ENCODE results near the gene LYVE1. TPM values are rescaled to one million over a fixed set of nuclear protein-coding genes. Genes with fewer than 3 reads are reported as not detected.

The LYVE1 gene
- total RNA-seq, 1 experiment from 2014 or later = not detected

DNA sequence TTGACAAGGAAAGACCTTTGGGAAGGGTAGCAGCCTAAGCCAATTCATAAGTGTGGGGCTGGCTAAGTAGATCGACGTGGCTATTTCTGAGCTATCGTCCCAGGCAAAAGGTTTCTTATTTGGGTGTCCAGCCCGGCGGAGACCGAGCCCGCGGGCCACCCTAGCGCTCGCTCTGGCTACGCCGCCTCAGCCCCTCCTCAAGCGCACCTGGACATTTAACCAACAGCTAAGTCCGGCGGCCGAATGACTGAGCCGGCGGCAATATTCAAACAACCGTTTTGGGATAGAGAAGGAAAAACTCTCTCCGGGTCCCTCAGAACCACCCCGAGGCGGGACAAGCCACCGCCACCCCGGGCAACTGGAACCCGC, 27.9 kb downstream of the LYVE1 start:
- Histone ChIP-seq H2AFZ (peak overlapping the region; percentile 85), H4K20me1 (ENCODE audit: insufficient read depth) (no peaks in the 10 kb centered on the region), H3F3A (ENCODE audit: insufficient read depth, low read depth) (no peaks in the 10 kb centered on the region), H3K4me2 (peak overlapping the region; percentile 90), H3K4me3 (peak overlapping the region; percentile 89), H3K79me2 (ENCODE audit: low read depth) (peaks cover 29% of the 10 kb centered on the region), H3K9me3 (ENCODE audit: insufficient read depth, low read depth) (no peaks in the 10 kb centered on the region), H3K4me1 (replicated peaks; ENCODE audit: insufficient read depth) (peaks cover 21% of the 10 kb centered on the region), H3K9me2 (ENCODE audit: insufficient read depth) (no peaks in the 10 kb centered on the region), H3K27me3 (ENCODE audit: insufficient read depth, low read depth) (no peaks in the 10 kb centered on the region), H3K36me3 (ENCODE audit: low read depth) (no peaks in the 10 kb centered on the region), H3K27ac (peak overlapping the region; percentile 69)
- intact Hi-C loops (cut with micrococcal nuclease; ENCODE audit: unreplicated experiment) = loop anchor here (1.0 to 5.0 kb wide), 3 partner anchors 48 to 195 kb away; no protein-coding TSS in a partner anchor
- TF ChIP-seq, protein P1, sequence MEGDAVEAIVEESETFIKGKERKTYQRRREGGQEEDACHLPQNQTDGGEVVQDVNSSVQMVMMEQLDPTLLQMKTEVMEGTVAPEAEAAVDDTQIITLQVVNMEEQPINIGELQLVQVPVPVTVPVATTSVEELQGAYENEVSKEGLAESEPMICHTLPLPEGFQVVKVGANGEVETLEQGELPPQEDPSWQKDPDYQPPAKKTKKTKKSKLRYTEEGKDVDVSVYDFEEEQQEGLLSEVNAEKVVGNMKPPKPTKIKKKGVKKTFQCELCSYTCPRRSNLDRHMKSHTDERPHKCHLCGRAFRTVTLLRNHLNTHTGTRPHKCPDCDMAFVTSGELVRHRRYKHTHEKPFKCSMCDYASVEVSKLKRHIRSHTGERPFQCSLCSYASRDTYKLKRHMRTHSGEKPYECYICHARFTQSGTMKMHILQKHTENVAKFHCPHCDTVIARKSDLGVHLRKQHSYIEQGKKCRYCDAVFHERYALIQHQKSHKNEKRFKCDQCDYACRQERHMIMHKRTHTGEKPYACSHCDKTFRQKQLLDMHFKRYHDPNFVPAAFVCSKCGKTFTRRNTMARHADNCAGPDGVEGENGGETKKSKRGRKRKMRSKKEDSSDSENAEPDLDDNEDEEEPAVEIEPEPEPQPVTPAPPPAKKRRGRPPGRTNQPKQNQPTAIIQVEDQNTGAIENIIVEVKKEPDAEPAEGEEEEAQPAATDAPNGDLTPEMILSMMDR (conservative IDR thresholded peaks at IDR 0.05) = no peak
- no peak for TF ChIP-seq EZH2 (IDR thresholded peaks at IDR 0.05; ENCODE audit: low read depth)
- DNase-seq = no peak
- CTCF ChIA-PET = interaction anchor here (0.6 to 1.3 kb wide), 4 partner anchors 12 to 274 kb away, joined by 3 to 13 read pairs (median 4); no protein-coding TSS in a partner anchor
- TSS peak; percentile 77 for BruUV-seq (replicated peaks)
- POLR2A ChIA-PET (ENCODE audit: unreplicated experiment) = interaction anchor here (0.5 to 0.6 kb wide), 3 partner anchors 16 to 976 kb away, joined by 3 to 6 read pairs (median 4); no protein-coding TSS in a partner anchor

DNA sequence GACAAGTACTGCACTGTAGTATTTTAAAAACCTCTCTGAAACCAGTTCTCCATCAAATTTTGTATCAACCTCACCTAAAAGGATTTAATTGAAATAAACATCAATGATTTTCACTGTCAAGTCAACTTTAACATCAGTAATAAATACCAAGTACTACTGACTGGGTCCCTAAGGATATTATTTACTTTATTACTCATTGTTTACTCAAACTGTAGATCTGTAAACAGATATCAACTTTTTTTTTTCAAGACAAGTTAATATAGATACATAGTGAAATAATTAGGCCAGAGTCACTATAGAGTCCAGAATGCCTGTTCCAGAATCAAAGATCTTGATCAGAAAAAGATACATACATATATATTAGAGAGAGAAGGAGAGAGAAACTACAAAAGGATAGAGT, 29.1 kb downstream of the LYVE1 start:
- peak overlapping the region; percentile 89; the same call in 1 of the 2 replicates for H3K4me3 ChIP-seq
- H3K9me2 ChIP-seq (ENCODE audit: insufficient read depth) = no peaks in the 10 kb centered on the region
- peaks cover 21% of the 10 kb centered on the region for H3K4me1 ChIP-seq (replicated peaks; ENCODE audit: insufficient read depth)
- peak overlapping the region; percentile 90 for H3K4me2 ChIP-seq
- TF ChIP-seq, protein P1 (conservative IDR thresholded peaks at IDR 0.05) = no peak
- TF ChIP-seq EZH2 (IDR thresholded peaks at IDR 0.05; ENCODE audit: low read depth) = no peak
- peaks cover 29% of the 10 kb centered on the region for H3K79me2 ChIP-seq (ENCODE audit: low read depth)
- H4K20me1 ChIP-seq (ENCODE audit: insufficient read depth) = no peaks in the 10 kb centered on the region
- H3K27me3 ChIP-seq (ENCODE audit: insufficient read depth, low read depth) = no peaks in the 10 kb centered on the region
- no peaks in the 10 kb centered on the region for H3K9me3 ChIP-seq (ENCODE audit: insufficient read depth, low read depth)
- no TSS peak for BruUV-seq (replicated peaks)
- no peak overlapping the region for H3K27ac ChIP-seq
- peak in 1 of 2 experiments; percentile 65 for DNase-seq
- H2AFZ ChIP-seq = no peak overlapping the region
- CTCF ChIA-PET = no interaction called here
- no peaks in the 10 kb centered on the region for H3F3A ChIP-seq (ENCODE audit: insufficient read depth, low read depth)
- no peaks in the 10 kb centered on the region for H3K36me3 ChIP-seq (ENCODE audit: low read depth)
- intact Hi-C loops (cut with micrococcal nuclease; ENCODE audit: unreplicated experiment) = no loop called here
- POLR2A ChIA-PET (ENCODE audit: unreplicated experiment) = no interaction called here

DNA sequence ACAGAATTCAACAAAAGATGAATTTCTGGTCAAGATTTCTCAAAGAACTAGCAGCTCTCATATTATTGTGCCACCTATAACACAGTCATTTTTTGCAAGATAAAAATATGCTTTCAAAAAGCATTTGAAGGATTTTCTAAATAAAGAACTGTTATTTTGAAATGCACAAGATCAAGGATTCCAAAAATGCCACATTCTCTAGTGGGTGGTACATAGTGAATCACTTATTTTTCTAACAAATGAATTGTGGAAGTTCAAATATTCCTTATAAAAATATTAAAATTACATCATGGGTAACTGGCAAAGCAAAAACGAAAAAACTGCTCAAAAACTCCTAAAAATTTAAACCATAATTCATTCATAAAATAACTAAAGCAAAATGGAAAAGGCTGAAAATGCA, 29.5 kb downstream of the LYVE1 start:
- TF ChIP-seq, protein P1 (conservative IDR thresholded peaks at IDR 0.05) = no peak
- no peak for TF ChIP-seq EZH2 (IDR thresholded peaks at IDR 0.05; ENCODE audit: low read depth)
- no peaks in the 10 kb centered on the region for H3K27me3 ChIP-seq (ENCODE audit: insufficient read depth, low read depth)
- peaks cover 29% of the 10 kb centered on the region for H3K79me2 ChIP-seq (ENCODE audit: low read depth)
- peak overlapping the region; percentile 90 for H3K4me2 ChIP-seq
- TSS peak; percentile 2 for BruUV-seq (replicated peaks)
- CTCF ChIA-PET = no interaction called here
- peaks cover 21% of the 10 kb centered on the region for H3K4me1 ChIP-seq (replicated peaks; ENCODE audit: insufficient read depth)
- no peak overlapping the region; the same call in 1 of the 2 replicates for H3K4me3 ChIP-seq
- H4K20me1 ChIP-seq (ENCODE audit: insufficient read depth) = no peaks in the 10 kb centered on the region
- no peaks in the 10 kb centered on the region for H3K9me2 ChIP-seq (ENCODE audit: insufficient read depth)
- DNase-seq = no peak
- intact Hi-C loops (cut with micrococcal nuclease; ENCODE audit: unreplicated experiment) = no loop called here
- no peaks in the 10 kb centered on the region for H3K36me3 ChIP-seq (ENCODE audit: low read depth)
- H2AFZ ChIP-seq = no peak overlapping the region
- no peaks in the 10 kb centered on the region for H3K9me3 ChIP-seq (ENCODE audit: insufficient read depth, low read depth)
- H3F3A ChIP-seq (ENCODE audit: insufficient read depth, low read depth) = no peaks in the 10 kb centered on the region
- no peak overlapping the region for H3K27ac ChIP-seq
- POLR2A ChIA-PET (ENCODE audit: unreplicated experiment) = no interaction called here
